ENCODE results near the gene MARK1. TPM values are rescaled to one million over a fixed set of nuclear protein-coding genes. Genes with fewer than 3 reads are reported as not detected.

The MARK1 gene
- total RNA-seq, 1 donor = 0.72 TPM

DNA sequence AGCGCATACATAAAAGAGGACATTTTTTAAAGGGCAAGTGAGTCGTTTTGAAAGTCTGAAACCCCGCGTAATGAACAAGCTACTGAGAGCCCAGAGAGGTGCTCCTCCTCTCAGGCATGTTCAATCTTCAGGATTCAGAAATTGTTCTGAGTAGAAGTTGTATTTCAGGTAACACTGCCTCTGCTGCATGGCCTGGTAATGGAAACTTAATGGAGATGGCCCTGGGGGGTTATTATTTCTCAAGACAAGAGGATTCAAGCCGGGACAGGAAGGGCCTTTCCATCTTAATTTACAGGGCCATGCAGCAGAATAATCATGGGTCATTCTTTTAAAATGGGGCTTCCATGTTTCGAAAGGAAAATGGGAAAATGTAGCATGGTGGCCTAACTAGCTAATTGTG, 42.1 kb upstream of the MARK1 start:
- H3K4me1 ChIP-seq (ENCODE audit: insufficient read depth, low read length) = no peaks in the 10 kb centered on the region
- H3K27me3 ChIP-seq (ENCODE audit: insufficient read depth, low read length) = no peaks in the 10 kb centered on the region
- no peaks in the 10 kb centered on the region for H4K20me1 ChIP-seq (ENCODE audit: insufficient read depth, low read length)
- H3K79me2 ChIP-seq (ENCODE audit: insufficient read depth, low read length) = no peaks in the 10 kb centered on the region
- H3K4me2 ChIP-seq (ENCODE audit: insufficient read depth, low read length) = no peak overlapping the region
- DNase-seq (ENCODE audit: insufficient read length, low spot score, missing footprints) = no peak
- no peaks in the 10 kb centered on the region for H3K9me3 ChIP-seq (ENCODE audit: low read depth, low read length)
- H3K27ac ChIP-seq (ENCODE audit: low read depth, low read length) = no peak overlapping the region
- no peak overlapping the region for H3K4me3 ChIP-seq (ENCODE audit: insufficient read depth, low read length)
- TF ChIP-seq, protein P1, sequence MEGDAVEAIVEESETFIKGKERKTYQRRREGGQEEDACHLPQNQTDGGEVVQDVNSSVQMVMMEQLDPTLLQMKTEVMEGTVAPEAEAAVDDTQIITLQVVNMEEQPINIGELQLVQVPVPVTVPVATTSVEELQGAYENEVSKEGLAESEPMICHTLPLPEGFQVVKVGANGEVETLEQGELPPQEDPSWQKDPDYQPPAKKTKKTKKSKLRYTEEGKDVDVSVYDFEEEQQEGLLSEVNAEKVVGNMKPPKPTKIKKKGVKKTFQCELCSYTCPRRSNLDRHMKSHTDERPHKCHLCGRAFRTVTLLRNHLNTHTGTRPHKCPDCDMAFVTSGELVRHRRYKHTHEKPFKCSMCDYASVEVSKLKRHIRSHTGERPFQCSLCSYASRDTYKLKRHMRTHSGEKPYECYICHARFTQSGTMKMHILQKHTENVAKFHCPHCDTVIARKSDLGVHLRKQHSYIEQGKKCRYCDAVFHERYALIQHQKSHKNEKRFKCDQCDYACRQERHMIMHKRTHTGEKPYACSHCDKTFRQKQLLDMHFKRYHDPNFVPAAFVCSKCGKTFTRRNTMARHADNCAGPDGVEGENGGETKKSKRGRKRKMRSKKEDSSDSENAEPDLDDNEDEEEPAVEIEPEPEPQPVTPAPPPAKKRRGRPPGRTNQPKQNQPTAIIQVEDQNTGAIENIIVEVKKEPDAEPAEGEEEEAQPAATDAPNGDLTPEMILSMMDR (IDR thresholded peaks at IDR 0.05; ENCODE audit: extremely low read depth, low read depth, low read length) = no peak
- H3K36me3 ChIP-seq (ENCODE audit: insufficient read depth, low read length) = no peaks in the 10 kb centered on the region
- no peak overlapping the region for H2AFZ ChIP-seq (ENCODE audit: low read length)

DNA sequence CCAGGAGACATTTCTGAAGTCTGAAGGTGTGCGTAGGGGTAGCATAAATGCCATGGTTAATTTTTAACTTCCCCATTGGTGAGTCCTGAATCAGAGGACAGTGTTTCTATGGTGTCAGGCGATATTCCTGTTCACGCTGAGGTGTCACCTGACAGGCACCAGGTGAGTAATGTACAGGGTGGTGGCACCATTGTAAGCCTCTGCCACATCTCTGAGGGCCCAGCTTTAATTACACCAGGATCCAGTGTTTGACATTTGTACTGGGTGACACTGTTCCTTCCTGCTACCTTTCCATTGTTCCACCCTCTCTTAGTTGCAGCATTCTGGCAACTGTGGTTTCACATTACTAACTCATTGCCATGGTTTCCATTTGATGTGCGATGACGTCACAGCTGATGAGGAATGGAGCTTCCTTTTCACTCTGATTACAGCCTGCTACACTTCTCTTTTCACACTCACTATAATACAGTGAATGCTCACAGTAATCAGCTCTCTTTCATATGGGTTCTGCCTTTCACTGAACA, 40.6 kb upstream of the MARK1 start:
- Histone ChIP-seq H3K4me2 (ENCODE audit: insufficient read depth, low read length) (no peak overlapping the region), H3K4me1 (ENCODE audit: insufficient read depth, low read length) (no peaks in the 10 kb centered on the region), H3K27me3 (ENCODE audit: insufficient read depth, low read length) (no peaks in the 10 kb centered on the region), H3K79me2 (ENCODE audit: insufficient read depth, low read length) (no peaks in the 10 kb centered on the region), H3K36me3 (ENCODE audit: insufficient read depth, low read length) (no peaks in the 10 kb centered on the region), H2AFZ (ENCODE audit: low read length) (no peak overlapping the region), H3K9me3 (ENCODE audit: low read depth, low read length) (no peaks in the 10 kb centered on the region), H4K20me1 (ENCODE audit: insufficient read depth, low read length) (no peaks in the 10 kb centered on the region), H3K27ac (ENCODE audit: low read depth, low read length) (no peak overlapping the region), H3K4me3 (ENCODE audit: insufficient read depth, low read length) (no peak overlapping the region)
- no peak for DNase-seq (ENCODE audit: insufficient read length, low spot score, missing footprints)
- TF ChIP-seq, protein P1 (IDR thresholded peaks at IDR 0.05; ENCODE audit: extremely low read depth, low read depth, low read length) = no peak

DNA sequence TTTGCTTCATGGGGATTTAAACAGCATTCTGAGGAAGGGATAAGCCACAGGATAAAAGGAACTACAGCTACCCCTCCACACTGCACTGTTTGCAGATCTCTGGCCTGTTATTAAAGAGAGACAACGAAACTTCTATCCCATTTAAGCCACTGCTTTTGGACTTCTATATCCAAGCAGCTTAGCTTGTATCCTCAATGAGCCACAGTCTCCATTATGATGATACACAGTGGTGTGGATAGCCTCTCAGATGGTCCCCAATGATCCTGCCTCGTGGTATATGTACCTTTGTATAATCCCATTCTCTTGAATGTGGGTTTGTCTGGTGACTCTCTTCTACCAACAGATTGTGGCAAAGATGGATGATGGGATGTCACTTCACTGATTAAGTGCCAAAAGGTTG, 36.0 kb upstream of the MARK1 start:
- H3K4me3 ChIP-seq (ENCODE audit: insufficient read depth, low read length) = no peak overlapping the region
- no peak for DNase-seq (ENCODE audit: insufficient read length, low spot score, missing footprints)
- no peak overlapping the region for H2AFZ ChIP-seq (ENCODE audit: low read length)
- no peak overlapping the region for H3K27ac ChIP-seq (ENCODE audit: low read depth, low read length)
- H3K79me2 ChIP-seq (ENCODE audit: insufficient read depth, low read length) = no peaks in the 10 kb centered on the region
- H3K36me3 ChIP-seq (ENCODE audit: insufficient read depth, low read length) = no peaks in the 10 kb centered on the region
- no peaks in the 10 kb centered on the region for H3K27me3 ChIP-seq (ENCODE audit: insufficient read depth, low read length)
- H3K4me1 ChIP-seq (ENCODE audit: insufficient read depth, low read length) = no peaks in the 10 kb centered on the region
- H4K20me1 ChIP-seq (ENCODE audit: insufficient read depth, low read length) = no peaks in the 10 kb centered on the region
- TF ChIP-seq, protein P1 (IDR thresholded peaks at IDR 0.05; ENCODE audit: extremely low read depth, low read depth, low read length) = no peak
- H3K4me2 ChIP-seq (ENCODE audit: insufficient read depth, low read length) = no peak overlapping the region
- H3K9me3 ChIP-seq (ENCODE audit: low read depth, low read length) = no peaks in the 10 kb centered on the region

DNA sequence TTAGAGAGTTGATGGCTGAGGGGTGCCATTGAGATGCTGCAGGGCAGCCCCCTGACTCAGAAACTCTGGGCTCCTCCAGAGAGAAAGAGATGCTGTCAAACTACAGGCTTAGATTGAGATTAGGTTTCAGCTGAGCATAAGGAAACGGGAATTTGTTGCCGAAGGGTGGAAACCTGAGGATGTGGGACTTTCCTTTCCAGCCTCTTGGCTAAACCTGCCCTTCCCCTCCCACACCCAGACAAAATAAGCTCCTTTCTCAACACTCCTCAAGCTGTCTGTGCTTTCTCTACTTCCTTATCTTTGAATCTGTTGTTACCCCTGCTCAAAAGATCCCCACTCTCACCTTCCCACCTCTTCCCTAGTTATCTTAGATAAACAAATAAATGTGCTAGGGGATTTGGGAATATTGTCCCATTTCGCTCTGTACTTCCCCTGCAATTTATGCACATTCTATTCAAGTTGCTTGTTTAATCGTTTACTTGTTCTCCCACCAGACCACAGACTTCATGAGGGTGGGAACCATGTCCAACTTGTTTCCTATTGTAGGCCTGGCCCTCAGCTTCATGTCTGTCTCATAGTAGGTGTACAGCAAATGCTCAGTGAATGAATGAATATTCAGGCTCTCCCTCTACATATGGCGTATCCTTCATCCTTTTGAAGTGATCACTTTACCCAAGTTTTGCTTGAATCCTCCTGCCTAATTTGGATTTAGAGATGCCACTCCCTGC, 30.6 kb upstream of the MARK1 start:
- no peak overlapping the region for H2AFZ ChIP-seq (ENCODE audit: low read length)
- no peaks in the 10 kb centered on the region for H3K27me3 ChIP-seq (ENCODE audit: insufficient read depth, low read length)
- no peaks in the 10 kb centered on the region for H3K4me1 ChIP-seq (ENCODE audit: insufficient read depth, low read length)
- no peaks in the 10 kb centered on the region for H4K20me1 ChIP-seq (ENCODE audit: insufficient read depth, low read length)
- H3K27ac ChIP-seq (ENCODE audit: low read depth, low read length) = no peak overlapping the region
- H3K4me3 ChIP-seq (ENCODE audit: insufficient read depth, low read length) = no peak overlapping the region
- H3K36me3 ChIP-seq (ENCODE audit: insufficient read depth, low read length) = no peaks in the 10 kb centered on the region
- H3K79me2 ChIP-seq (ENCODE audit: insufficient read depth, low read length) = no peaks in the 10 kb centered on the region
- no peaks in the 10 kb centered on the region for H3K9me3 ChIP-seq (ENCODE audit: low read depth, low read length)
- H3K4me2 ChIP-seq (ENCODE audit: insufficient read depth, low read length) = no peak overlapping the region
- TF ChIP-seq, protein P1 (IDR thresholded peaks at IDR 0.05; ENCODE audit: extremely low read depth, low read depth, low read length) = no peak
- DNase-seq (ENCODE audit: insufficient read length, low spot score, missing footprints) = no peak

Measured in osteoblast (primary cell).